Epithelial cell of proximal tubule (primary cell): ENCODE data around the gene TMTC3. TPM values are rescaled to one million over a fixed set of nuclear protein-coding genes. Genes with fewer than 3 reads are reported as not detected.

Experiments used
- DNase-seq: peaks from one replicate; pipeline ENCODE4 v3.0.0-alpha.2; 2011; ENCODE audit warnings: low read depth
- H3K4me3 ChIP-seq: 2 replicates; pipeline ENCODE4 v1.5.1; 2011; ENCODE audit warnings: low read depth, mild to moderate bottlenecking, low read length
- CTCF ChIP-seq: conservative IDR thresholded peaks from 2 replicates; pipeline ENCODE4 v1.5.1; 2012; ENCODE audit warnings: low read depth, mild to moderate bottlenecking, low read length
- total RNA-seq: library from RNA; depleted of rRNA; stranded (reverse); fragments of >200 nt; gene quantifications from 2 replicates; pipeline ENCODE4 v1.2.3, GENCODE V29; 2015

The TMTC3 gene
- total RNA-seq, 1 donor from 2014 or later = 11.6 TPM

- H3K4me3 ChIP-seq = no peak overlapping the region
- TF ChIP-seq CTCF = no peak
- no peak for DNase-seq
Observed at GRCh38 chr12:88219861-88220260, 77.8 kb downstream of the TMTC3 start.

GRCh38 chr12:88223519-88223918, 81.4 kb downstream of the TMTC3 start:
- TF ChIP-seq CTCF = no peak
- DNase-seq = no peak
- no peak overlapping the region for H3K4me3 ChIP-seq

GRCh38 chr12:88225776-88226175, 83.7 kb downstream of the TMTC3 start:
- no peak for TF ChIP-seq CTCF
- DNase-seq = no peak
- H3K4me3 ChIP-seq = no peak overlapping the region

GRCh38 chr12:88227263-88227662, 85.2 kb downstream of the TMTC3 start:
- no peak for DNase-seq
- no peak for TF ChIP-seq CTCF
- H3K4me3 ChIP-seq = no peak overlapping the region

GRCh38 chr12:88227871-88228270, 85.8 kb downstream of the TMTC3 start:
- H3K4me3 ChIP-seq = no peak overlapping the region
- no peak for DNase-seq
- no peak for TF ChIP-seq CTCF

GRCh38 chr12:88228720-88229119, 86.6 kb downstream of the TMTC3 start:
- no peak overlapping the region for H3K4me3 ChIP-seq
- no peak for DNase-seq
- TF ChIP-seq CTCF = no peak

- no peak for TF ChIP-seq CTCF
- no peak for DNase-seq
- no peak overlapping the region for H3K4me3 ChIP-seq
Observed at GRCh38 chr12:88230271-88230670, 88.2 kb downstream of the TMTC3 start.
